GM19239 (cell line): Measurements from ENCODE around the gene HIGD2A.

Experiments
- DNase-seq: peaks from one replicate; pipeline ENCODE4 v3.0.0; 2011; ENCODE audit warnings: low spot score; ENCODE audit not compliant: insufficient read length
- FAIRE-seq: peaks from 2 replicates; lab custom pipeline; 2011; peaks lifted over from hg19 to GRCh38; lab: Jason Lieb, UNC

Gene HIGD2A

DNA sequence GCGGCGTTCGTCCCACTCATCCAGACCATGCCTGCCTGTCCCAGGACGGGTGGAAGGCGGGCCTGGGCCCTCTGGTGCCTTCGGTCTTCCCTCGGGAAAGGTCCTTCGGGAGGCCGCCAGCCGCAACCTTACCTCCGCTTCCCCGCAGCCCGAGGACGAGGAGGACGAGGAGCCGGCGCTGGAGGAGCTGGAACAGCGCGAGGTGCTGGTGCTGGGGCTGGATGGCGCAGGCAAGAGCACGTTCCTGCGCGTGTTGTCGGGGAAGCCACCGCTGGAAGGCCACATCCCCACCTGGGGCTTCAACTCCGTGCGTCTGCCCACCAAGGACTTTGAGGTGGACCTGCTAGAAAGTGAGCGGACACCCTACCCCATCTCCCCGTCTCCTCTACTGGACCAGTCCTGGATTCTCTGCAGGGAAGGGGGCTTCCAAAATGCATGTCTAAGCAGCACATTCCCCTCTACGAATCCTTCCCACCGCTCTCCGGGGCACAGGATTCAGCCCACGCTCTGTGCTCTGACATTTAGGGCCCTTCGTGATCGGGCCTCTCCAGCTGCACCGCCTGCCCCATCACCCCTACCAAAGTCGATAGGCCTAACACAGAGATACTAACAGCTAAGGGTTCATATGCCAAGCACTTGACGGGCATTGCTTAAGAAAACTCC is 22.2 kb upstream of the HIGD2A start:
- DNase-seq = no peak
- no peak for FAIRE-seq

DNA sequence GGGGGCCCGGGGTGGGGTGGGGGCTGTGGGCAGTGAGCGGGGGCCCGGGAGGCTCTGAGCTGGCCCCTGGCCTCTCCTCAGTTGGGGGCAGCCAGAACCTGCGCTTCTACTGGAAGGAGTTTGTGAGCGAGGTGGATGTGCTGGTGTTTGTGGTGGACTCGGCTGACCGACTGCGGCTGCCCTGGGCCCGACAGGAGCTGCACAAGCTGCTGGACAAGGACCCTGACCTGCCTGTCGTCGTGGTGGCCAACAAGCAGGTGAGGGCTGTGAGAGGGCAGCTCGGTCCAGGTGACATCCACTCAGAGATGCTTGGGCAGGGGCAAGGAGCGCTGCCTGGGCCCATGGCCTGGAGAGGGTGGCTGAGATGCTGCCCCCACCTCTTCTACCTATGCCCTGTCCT is 19.8 kb upstream of the HIGD2A start:
- DNase-seq = no peak
- FAIRE-seq = no peak

GRCh38 chr5:176369934-176370711 is 18.4 kb upstream of the HIGD2A start:
- DNase-seq (no peak), FAIRE-seq (no peak)

DNA sequence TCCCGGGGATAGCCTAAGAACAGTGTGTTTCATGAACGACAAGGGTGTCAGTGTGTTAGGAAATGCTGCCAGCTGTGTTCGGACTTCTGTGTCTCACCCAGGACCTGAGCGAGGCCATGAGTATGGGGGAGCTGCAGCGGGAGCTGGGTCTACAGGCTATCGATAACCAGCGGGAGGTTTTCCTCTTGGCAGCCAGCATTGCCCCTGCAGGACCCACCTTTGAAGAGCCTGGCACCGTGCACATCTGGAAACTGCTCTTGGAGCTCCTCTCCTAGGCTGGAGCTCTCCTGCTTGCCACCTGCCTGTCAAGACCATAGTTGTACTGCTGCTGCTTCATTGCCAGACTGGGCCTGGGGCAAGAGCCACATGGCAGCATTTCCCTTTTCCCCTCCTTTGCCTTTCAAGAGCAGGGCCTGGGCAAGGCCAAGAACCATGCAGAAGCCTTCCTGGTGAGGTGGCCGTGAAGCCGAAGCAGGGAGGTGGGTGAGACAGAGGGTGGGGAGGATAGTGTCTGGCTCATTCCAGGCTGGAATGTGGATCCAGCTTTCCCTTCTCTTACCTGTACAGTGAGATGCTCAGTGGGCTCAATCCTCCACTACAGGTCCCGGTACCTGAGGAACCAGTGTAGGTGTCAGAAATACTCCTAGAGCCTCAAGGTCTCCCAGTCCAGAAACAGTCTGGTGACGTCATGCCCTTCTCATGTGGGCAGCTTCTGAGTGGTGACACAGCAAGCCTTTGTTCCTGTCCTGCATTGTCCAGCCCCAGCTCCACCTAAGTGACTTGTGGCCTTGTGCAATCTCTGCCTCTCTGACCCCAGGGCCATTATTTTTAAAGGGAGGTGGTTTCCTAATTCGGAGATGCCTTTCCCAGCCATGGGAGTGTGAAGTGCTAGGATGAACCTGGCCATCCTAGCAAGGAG is 16.7 kb upstream of the HIGD2A start:
- FAIRE-seq (no peak), DNase-seq (no peak)

GRCh38 chr5:176373100-176373818 is 15.3 kb upstream of the HIGD2A start:
- no peak for FAIRE-seq

GRCh38 chr5:176379881-176380280 is 8.7 kb upstream of the HIGD2A start:
- FAIRE-seq = peak; percentile 83
- no peak for DNase-seq

More at GRCh38 chr5:176373100-176373818, 15.3 kb upstream of the HIGD2A start:
- DNase-seq = no peak

DNA sequence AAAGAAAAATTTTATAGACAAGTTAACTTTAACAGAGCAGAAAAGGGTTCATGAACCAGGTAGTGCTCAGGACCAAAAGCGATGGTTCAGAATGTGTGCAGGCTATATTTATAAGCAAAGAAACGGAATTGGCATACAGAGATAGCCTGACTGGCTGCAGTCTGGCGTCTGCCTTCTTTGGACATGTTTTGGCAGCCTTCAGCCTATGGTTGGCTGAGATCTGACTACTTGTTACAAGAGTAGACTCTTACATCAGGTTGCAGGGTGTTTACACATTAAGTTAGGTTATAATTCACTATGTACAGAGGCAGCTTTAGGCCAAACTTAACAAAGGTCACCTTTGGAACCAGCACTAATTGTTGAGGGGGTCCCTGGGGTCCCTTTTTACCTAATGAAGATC is 7.1 kb upstream of the HIGD2A start:
- FAIRE-seq = no peak
- no peak for DNase-seq

- no peak for FAIRE-seq
- no peak for DNase-seq
Measured at GRCh38 chr5:176381979-176382378, 6.6 kb upstream of the HIGD2A start.

DNA sequence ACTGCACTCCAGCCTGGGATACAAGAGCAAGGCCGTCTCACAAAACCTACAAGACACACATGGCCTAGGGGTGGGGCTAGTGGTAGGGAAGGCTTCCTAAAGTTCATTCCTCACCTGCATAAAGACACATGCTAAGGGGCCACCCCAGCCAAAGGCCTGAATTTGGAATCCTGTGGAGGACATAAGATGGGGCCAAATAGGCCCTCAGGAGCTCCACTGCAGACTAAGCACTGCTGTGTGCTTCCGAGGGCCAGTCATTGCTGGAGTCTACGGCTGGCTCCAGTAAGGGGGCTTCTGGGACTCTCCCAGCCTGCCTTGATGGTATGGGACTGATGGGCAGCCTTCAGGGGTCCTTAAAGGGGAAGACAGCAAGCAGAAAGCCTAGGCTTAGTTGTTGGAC is 5.8 kb upstream of the HIGD2A start:
- DNase-seq = no peak
- no peak for FAIRE-seq

DNA sequence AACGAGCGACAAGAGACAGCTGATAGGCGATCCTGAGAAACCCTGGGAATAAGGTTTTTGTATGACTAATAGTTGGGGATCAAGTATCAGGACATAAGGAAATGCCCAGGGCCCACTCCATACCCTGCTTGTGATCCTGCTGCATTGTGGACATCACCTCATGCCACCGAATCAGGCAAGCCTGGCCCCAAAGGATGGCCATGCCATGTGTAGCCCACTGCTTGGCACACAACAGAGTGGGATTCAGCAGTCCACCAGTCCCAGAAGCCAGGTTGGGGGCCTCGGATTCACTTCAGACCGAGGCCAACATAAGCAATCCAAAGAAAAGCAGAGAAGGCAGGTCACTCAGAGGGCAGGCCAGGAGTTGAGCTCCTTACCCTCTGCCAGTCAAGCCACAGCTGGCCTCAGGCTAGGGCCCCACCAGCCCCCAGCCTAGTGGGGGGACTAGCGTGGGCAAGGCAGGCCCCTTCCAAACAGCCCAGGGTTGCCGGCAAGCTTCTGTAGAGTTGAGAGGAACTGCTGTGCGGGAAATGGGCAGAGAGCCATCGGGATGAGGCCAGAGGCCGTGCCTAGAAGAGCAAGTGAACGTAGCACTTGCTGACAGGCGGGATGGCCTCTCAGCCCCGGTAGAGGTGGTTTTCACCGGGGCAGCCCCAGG is 5.2 kb upstream of the HIGD2A start:
- FAIRE-seq (no peak), DNase-seq (no peak)

GRCh38 chr5:176383961-176384360 is 4.6 kb upstream of the HIGD2A start:
- no peak for FAIRE-seq

GRCh38 chr5:176384366-176384930 is 4.1 kb upstream of the HIGD2A start:
- DNase-seq (no peak), FAIRE-seq (no peak)

More at GRCh38 chr5:176383961-176384360, 4.6 kb upstream of the HIGD2A start:
- DNase-seq = no peak

DNA sequence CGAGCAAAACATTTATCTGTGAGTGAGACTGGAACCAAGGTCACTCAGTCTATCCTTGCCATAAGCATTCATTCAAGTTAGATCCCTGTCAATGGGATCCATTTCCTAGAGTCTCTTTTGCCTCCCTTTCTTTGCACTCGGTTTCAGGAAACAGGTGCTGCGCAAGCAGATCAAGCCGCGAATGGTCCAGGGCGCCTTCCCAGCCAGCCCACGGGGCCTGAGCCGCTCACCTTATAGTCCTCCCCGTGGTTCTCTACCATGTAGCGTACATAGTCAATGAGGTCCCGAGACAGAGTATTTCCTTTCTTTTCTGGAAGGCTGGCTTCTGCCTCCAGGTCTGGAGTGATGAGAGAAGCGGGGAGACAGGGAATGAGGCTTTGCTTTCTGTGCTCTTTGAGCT is 3.6 kb upstream of the HIGD2A start:
- DNase-seq (no peak), FAIRE-seq (no peak)

- no peak for FAIRE-seq
- DNase-seq = no peak
Measured at GRCh38 chr5:176386491-176386890, 2.1 kb upstream of the HIGD2A start.

DNA sequence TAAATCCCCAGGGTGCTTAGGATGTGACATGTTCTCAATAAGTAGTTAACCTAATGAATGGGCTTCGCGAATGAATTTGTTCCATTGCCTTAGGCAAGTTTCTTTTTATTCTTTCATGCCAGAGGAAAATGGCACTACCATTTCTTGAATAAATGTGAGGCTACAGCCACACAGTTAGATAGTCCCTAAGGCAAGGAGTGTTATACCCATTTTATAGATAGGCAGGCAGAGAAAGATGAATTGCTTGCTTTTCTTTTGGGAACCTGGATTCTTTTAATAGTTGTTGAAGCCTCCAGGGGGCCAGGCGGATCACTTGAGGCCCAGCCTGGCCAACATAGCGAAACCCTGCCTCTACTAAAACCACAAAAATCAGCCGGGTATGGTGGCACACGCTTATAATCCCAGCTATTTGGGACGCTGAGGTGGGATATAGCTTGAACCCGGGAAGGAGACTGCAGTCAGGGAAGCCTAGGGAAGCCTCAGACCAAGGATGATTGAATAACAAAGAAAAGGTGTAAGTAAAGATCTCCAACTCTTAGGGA is 1.1 kb upstream of the HIGD2A start:
- FAIRE-seq = no peak
- DNase-seq = no peak

DNA sequence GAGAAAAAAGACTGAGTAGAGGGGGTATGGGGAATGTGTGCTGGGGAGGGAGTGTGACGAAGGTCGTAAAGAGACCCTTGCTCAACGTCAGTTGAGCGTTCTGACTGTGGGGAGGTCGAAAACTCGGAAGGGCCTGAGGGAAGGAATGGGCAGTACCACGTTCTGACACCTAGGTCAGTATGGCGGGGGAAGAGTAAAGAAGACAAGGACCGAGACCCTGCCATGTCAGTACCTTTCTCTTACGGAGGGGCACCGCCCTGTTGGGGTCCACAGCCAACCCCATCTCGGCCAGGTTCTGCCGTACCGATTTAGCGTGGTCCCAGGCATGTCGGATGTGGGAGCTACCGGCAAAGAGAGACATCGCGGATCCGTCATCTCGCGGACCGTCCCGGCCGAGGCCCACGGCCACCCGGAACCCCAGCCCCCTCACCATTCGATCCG is 528 bp upstream of the HIGD2A start:
- FAIRE-seq (no peak), DNase-seq (no peak)

- no peak for FAIRE-seq
- no peak for DNase-seq
Measured at GRCh38 chr5:176389135-176390123, 878 bp downstream of the HIGD2A start.

DNA sequence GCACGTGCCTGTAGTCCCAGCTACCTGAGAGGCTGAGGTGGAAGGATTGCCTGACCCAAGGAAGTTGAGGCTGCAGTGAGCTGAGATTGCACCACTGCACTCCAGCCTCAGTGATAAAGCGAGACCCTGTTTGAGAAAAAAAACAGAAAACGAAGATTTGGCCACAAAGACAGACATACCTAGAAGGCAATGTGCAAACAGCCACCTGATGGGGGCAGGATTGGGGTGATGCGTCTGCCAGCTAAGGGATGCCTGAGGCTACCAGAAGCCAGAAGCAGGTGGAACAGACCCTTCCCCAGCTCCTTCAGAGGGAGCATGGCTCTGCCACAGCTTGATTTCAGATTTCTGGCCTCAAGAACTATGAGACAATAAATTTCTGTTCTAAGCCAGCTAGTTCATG is 2.9 kb downstream of the HIGD2A start:
- DNase-seq = no peak
- no peak for FAIRE-seq
